Body of pancreas (tissue), 4 donors: Measurements from ENCODE around the gene DNTTIP2. TPM values are rescaled to one million over a fixed set of nuclear protein-coding genes. Genes with fewer than 3 reads are reported as not detected.
"Not testable (repeated sequence)": the region's sequence is repeated elsewhere in the genome, so short reads cannot be mapped to it uniquely, and the experiment has no call there.

Source experiments
- ATAC-seq: fragments of 150-250 bp; one replicate; pipeline ENCODE4 v1.9.1; 2016
- DNase-seq, 4 donors: peaks; one replicate each; pipeline ENCODE4 v3.0.0-alpha.2; 2019
- H3K27ac ChIP-seq, 4 donors: fragments of 200-600 bp; sonication (generic); 1 replicate in 3 of 4; 2 replicates in 1 of 4; pipeline versions ENCODE4 v1.5.1 to v1.6.1; 2016 to 2019; ENCODE audit warnings: mild to moderate bottlenecking in 1 of 4, mixed read lengths in 1 of 4, moderate library complexity in 1 of 4
- H3K27me3 ChIP-seq, 2 donors: fragments of 200-600 bp; sonication (generic); one replicate each; pipeline ENCODE4 v1.6.0; 2016; ENCODE audit warnings: mild to moderate bottlenecking in 1 of 2
- H3K36me3 ChIP-seq, 2 donors: fragments of 200-600 bp; sonication (generic); replicated peaks in 1 of 2; 2 replicates each; pipeline ENCODE4 v1.5.1; 2016; ENCODE audit warnings: low read depth in 2 of 2; ENCODE audit not compliant: insufficient read depth in 1 of 2
- H3K4me1 ChIP-seq: fragments of 200-600 bp; sonication (generic); one replicate; pipeline ENCODE4 v1.6.0; 2016
- H3K4me3 ChIP-seq, 2 donors: fragments of 200-600 bp; sonication (generic); 1 replicate in 1 of 2; 2 replicates in 1 of 2; pipeline ENCODE4 v1.5.1; 2016 to 2019
- H3K9me3 ChIP-seq, 3 donors: fragments of 200-600 bp; sonication (generic); 1 replicate in 2 of 3; 2 replicates in 1 of 3; pipeline ENCODE4 v1.5.1; 2016
- POLR2A ChIP-seq, 3 donors: fragments of 450-650 bp; IDR thresholded peaks; one replicate each; pipeline ENCODE4 v1.6.1; 2016; ENCODE audit warnings: antibody characterized with exemption in 3 of 3, mild to moderate bottlenecking in 2 of 3
- WGBS, 2 donors: methylation state at CpG; one replicate each; pipeline ENCODE4 v1.1.5; 2017; 5-methylcytosine and 5-hydroxymethylcytosine counted together
- intact Hi-C: fragments of 100-400 bp; cut with DNase I; formaldehyde crosslinking; loops from one replicate; pipeline ENCODE4 v1.15.1; 2023
- total RNA-seq, 2 donors: library from RNA; depleted of rRNA; stranded (reverse); fragments of >200 nt; gene quantifications; one replicate each; pipeline ENCODE4 v1.1.0, GENCODE V29; 2016
- TF ChIP-seq, protein P1 (sequence below), 7 experiments: fragments of 450-650 bp in 4 of 7; fragments of 200-600 bp in 3 of 7; sonication (generic) in 3 of 7; IDR thresholded peaks; one replicate each; pipeline ENCODE4 v1.5.1; 2016 to 2019; ENCODE audit warnings: antibody characterized with exemption in 7 of 7

The DNTTIP2 gene, protein sequence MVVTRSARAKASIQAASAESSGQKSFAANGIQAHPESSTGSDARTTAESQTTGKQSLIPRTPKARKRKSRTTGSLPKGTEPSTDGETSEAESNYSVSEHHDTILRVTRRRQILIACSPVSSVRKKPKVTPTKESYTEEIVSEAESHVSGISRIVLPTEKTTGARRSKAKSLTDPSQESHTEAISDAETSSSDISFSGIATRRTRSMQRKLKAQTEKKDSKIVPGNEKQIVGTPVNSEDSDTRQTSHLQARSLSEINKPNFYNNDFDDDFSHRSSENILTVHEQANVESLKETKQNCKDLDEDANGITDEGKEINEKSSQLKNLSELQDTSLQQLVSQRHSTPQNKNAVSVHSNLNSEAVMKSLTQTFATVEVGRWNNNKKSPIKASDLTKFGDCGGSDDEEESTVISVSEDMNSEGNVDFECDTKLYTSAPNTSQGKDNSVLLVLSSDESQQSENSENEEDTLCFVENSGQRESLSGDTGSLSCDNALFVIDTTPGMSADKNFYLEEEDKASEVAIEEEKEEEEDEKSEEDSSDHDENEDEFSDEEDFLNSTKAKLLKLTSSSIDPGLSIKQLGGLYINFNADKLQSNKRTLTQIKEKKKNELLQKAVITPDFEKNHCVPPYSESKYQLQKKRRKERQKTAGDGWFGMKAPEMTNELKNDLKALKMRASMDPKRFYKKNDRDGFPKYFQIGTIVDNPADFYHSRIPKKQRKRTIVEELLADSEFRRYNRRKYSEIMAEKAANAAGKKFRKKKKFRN
- 1 to 10 TPM; 6.6 to 9.6 TPM for total RNA-seq

DNA sequence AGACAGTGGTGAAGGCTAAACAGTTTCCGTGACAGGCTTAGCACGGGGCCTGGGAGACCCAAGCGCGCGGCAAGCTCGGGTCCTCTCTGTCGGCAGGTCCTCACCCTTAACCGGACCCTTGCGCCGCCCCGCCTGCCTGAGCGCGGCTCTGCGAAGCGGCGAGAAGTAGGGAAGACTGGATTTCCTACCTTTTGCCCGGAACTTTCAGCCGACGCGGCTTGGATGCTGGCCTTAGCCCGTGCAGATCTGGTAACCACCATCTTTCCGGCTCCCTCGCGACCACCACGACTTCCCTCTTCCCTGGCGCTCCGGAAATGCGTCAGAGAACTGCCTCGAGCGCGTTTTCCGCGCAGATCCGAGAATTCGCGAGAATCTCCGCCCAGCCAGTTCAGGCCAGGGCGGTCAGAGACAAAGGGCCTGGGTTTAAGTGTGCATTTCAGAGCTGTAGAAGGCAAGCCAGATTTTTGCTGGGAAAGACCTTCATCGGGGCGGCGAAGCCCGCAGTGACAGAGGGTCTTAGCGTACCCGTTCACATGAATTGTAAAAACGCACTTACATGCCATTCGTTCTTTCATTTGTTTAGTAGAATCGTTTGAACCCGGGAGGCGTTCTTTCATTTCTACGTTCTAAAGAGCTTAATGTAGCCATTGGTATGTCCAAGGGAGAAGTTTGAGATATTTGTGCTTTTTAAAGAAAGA lies at the start of gene DNTTIP2:
TSS of gene DNTTIP2 (minus strand) at position 318 of the 698 bp plus-strand sequence. CDS start at position 260, 58 bp downstream.
- TF ChIP-seq, protein P1, sequence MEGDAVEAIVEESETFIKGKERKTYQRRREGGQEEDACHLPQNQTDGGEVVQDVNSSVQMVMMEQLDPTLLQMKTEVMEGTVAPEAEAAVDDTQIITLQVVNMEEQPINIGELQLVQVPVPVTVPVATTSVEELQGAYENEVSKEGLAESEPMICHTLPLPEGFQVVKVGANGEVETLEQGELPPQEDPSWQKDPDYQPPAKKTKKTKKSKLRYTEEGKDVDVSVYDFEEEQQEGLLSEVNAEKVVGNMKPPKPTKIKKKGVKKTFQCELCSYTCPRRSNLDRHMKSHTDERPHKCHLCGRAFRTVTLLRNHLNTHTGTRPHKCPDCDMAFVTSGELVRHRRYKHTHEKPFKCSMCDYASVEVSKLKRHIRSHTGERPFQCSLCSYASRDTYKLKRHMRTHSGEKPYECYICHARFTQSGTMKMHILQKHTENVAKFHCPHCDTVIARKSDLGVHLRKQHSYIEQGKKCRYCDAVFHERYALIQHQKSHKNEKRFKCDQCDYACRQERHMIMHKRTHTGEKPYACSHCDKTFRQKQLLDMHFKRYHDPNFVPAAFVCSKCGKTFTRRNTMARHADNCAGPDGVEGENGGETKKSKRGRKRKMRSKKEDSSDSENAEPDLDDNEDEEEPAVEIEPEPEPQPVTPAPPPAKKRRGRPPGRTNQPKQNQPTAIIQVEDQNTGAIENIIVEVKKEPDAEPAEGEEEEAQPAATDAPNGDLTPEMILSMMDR (IDR thresholded peaks at IDR 0.05): peak in 2 of 7 experiments; percentile 7 to 25
- TF ChIP-seq POLR2A (IDR thresholded peaks at IDR 0.05): peak; percentile 70 to 96 (median 95)
- DNase-seq: peak; percentile 86 to 93 (median 90)
- Histone ChIP-seq H3K36me3 (peaks cover 0 to 9% of the 10 kb centered on the region in 2 donors), H3K27ac (peak within 1 kb of the TSS; percentile 77 to 91 (median 85)), H3K27me3 (no peaks in the 10 kb centered on the region), H3K4me1 (peaks cover 32% of the 10 kb centered on the region), H3K9me3 (no peaks in the 10 kb centered on the region), H3K4me3 (peak within 1 kb of the TSS; percentile 78 to 88)
- ATAC-seq: peak; percentile 98
- intact Hi-C loops: no loop called here
- 0 to 1% methylated on average over 20 to 50 of the region's 50 CpGs for WGBS, 2 donors

DNA sequence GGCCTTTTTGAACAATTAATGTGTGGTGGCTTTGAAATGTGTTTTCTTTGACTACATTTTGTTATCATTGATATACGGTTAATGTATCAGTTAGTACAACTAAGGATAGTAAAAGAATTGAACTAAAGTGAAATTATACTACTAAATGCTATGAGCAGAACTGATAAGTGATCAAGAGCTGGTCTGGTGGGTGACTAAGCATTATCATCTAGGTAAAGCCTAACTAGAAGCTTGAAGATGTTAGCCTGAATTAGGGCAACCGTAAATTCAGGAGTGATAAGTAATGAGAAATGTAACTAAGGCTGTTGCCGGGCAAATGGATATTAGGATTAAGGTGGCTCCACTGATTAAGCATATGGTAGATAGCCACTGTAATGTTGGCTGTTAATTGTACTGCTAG lies 46.2 kb upstream of the DNTTIP2 start:
- Histone ChIP-seq H3K36me3 (no peaks in the 10 kb centered on the region), H3K27ac (no peak overlapping the region), H3K4me1 (no peaks in the 10 kb centered on the region), H3K9me3 (no peaks in the 10 kb centered on the region), H3K27me3 (no peaks in the 10 kb centered on the region), H3K4me3 (no peak overlapping the region)
- intact Hi-C loops: no loop called here
- DNase-seq: no peak
- 80 to 81% methylated on average over 3 of the region's 3 CpGs for whole genome bisulfite sequencing, 2 donors
- TF ChIP-seq, protein P1 (IDR thresholded peaks at IDR 0.05): no peak
- TF ChIP-seq POLR2A (IDR thresholded peaks at IDR 0.05): no peak
- no peak for ATAC-seq

DNA sequence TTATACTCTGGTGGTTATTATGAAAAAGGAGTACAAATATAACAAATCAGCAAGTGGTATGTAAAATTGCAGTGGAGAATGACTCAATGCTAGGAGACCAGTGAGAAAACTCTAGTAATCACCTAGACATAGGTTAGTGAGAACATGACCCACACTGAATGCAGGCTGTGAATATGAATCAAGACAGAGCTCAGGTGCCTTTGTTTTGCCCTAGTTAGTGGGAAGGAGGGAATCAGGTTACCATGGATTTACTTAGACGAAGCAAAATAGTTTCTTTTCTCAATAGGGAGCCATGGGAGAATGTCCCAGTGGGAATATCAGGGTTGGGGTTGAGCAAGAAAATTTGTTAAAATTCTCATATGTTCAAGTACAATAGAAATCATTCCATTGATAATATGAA lies 40.8 kb upstream of the DNTTIP2 start:
- TF ChIP-seq POLR2A (IDR thresholded peaks at IDR 0.05): no peak
- TF ChIP-seq, protein P1 (IDR thresholded peaks at IDR 0.05): no peak
- Histone ChIP-seq H3K27me3 (no peaks in the 10 kb centered on the region), H3K4me1 (no peaks in the 10 kb centered on the region), H3K27ac (no peak overlapping the region), H3K4me3 (no peak overlapping the region), H3K9me3 (no peaks in the 10 kb centered on the region), H3K36me3 (no peaks in the 10 kb centered on the region)
- ATAC-seq (no peak), DNase-seq (no peak)
- 72 to 75% methylated on average over 1 of the region's 1 CpG for WGBS, 2 donors
- intact Hi-C loops: no loop called here

DNA sequence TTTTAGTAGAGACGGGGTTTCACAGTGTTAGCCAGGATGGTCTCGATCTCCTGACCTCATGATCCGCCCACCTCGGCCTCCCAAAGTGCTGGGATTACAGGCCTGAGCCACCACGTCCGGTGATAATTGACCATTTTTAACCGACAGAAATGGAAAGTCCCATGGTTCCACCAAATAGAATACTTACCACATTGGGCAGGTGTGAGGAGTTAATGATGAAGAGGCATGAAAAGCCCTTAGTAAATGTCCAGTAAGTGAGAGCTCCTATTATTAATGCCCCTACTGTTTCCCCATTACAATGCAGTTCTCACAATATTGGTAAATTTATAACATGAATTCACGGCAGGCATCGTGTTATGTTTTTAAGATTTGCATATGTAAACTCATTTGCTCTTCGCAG lies 38.3 kb upstream of the DNTTIP2 start:
- DNase-seq (no peak), ATAC-seq (no peak)
- H3K36me3 ChIP-seq: no peaks in the 10 kb centered on the region
- WGBS, 2 donors: 81 to 84% methylated on average over 10 of the region's 10 CpGs
- H3K27ac ChIP-seq: no peak overlapping the region
- no peak overlapping the region for H3K4me3 ChIP-seq
- H3K4me1 ChIP-seq: no peaks in the 10 kb centered on the region
- TF ChIP-seq, protein P1 (IDR thresholded peaks at IDR 0.05): no peak
- no peak for TF ChIP-seq POLR2A (IDR thresholded peaks at IDR 0.05)
- H3K27me3 ChIP-seq: no peaks in the 10 kb centered on the region
- H3K9me3 ChIP-seq: no peaks in the 10 kb centered on the region
- intact Hi-C loops: no loop called here

DNA sequence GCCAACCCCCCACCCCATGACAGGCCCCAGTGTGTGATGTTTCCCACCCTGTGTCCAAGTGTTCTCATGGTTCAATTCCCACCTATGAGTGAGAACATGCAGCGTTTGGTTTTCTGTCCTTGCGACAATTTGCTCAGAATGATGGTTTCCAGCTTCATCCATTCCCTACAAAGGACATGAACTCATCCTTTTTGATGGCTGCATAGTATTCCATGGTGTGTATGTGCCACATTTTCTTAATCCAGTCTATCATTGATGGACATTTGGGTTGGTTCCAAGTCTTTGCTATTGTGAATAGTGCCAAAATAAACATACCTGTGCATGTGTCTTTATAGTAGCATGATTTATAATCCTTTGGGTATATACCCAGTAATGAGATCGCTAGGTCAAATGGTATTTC lies 31.9 kb upstream of the DNTTIP2 start:
- intact Hi-C loops: not testable (repeated sequence)

More for the DNA sequence above, 31.9 kb upstream of the DNTTIP2 start:
- H3K27ac ChIP-seq, H3K4me3 ChIP-seq, ATAC-seq, H3K27me3 ChIP-seq, DNase-seq, H3K36me3 ChIP-seq, H3K9me3 ChIP-seq: not testable (repeated sequence)
- H3K4me1 ChIP-seq: peaks cover 13% of the 10 kb centered on the region
- 83 to 89% methylated on average over 3 of the region's 3 CpGs for WGBS, 2 donors
